ENCODE results near the gene MRPL32. TPM values are rescaled to one million over a fixed set of nuclear protein-coding genes. Genes with fewer than 3 reads are reported as not detected.

The MRPL32 gene
- total RNA-seq, 8 experiments from 2014 or later: 49.4 to 95.6 (median 76.1) TPM

GRCh38 chr7:42911454-42912447 is 20.4 kb upstream of the MRPL32 start, which contains the start of gene C7orf25:
Gene C7orf25, minus strand, starts transcription at chr7:42912070. Its CDS starts 1,170 bp downstream, at chr7:42910900.
- ATAC-seq (replicated peaks in 6 of 8): peak; percentile 80 to 94 (median 94)

GRCh38 chr7:42913591-42913990 is 18.6 kb upstream of the MRPL32 start:
- ATAC-seq (replicated peaks in 6 of 8): no peak
- H3K4me3 ChIP-seq: no peak overlapping the region
- H3K4me1 ChIP-seq (replicated peaks in 1 of 2): peaks cover 6 to 9% of the 10 kb centered on the region in 2 donors
- no peak overlapping the region for H3K27ac ChIP-seq
- in situ Hi-C loops (cut with MboI; ENCODE audit: low pct_unique_long_range_greater_than_20kb in 2 of 9, low sequenced_read_pairs in 9 of 9, unreplicated experiment in 9 of 9): no loop called here
- WGBS, 10 experiments: 46 to 88% (median 74%) methylated on average over 2 of the region's 2 CpGs

More at GRCh38 chr7:42911454-42912447, 20.4 kb upstream of the MRPL32 start, which contains the start of gene C7orf25:
- H3K4me1 ChIP-seq (replicated peaks in 1 of 2): peaks cover 6 to 9% of the 10 kb centered on the region in 2 donors
- 0 to 2% (median 0%) methylated on average over 1 to 17 of the region's 95 CpGs; no CpG with 5 or more reads in 3 of the 10 experiments for WGBS, 10 experiments
- in situ Hi-C loops (cut with MboI; ENCODE audit: low pct_unique_long_range_greater_than_20kb in 2 of 9, low sequenced_read_pairs in 9 of 9, unreplicated experiment in 9 of 9): no loop called here
- peak within 1 kb of the TSS; percentile 63 to 80 (median 69) for H3K4me3 ChIP-seq
- peak within 1 kb of the TSS; percentile 77 to 84 for H3K27ac ChIP-seq

- in situ Hi-C loops (cut with MboI; ENCODE audit: low pct_unique_long_range_greater_than_20kb in 2 of 9, low sequenced_read_pairs in 9 of 9, unreplicated experiment in 9 of 9): no loop called here
Measured at GRCh38 chr7:42914009-42914408, 18.2 kb upstream of the MRPL32 start.

GRCh38 chr7:42914421-42915045 is 17.6 kb upstream of the MRPL32 start:
- ATAC-seq (replicated peaks in 6 of 8): peak in 1 of 8 experiments; percentile 40
- Histone ChIP-seq H3K27ac (no peak overlapping the region), H3K4me1 (replicated peaks in 1 of 2) (peaks cover 6 to 9% of the 10 kb centered on the region in 2 donors), H3K4me3 (no peak overlapping the region)
- WGBS, 10 experiments: 22 to 82% (median 67%) methylated on average over 3 to 5 of the region's 5 CpGs
- in situ Hi-C loops (cut with MboI; ENCODE audit: low pct_unique_long_range_greater_than_20kb in 2 of 9, low sequenced_read_pairs in 9 of 9, unreplicated experiment in 9 of 9): no loop called here

More at GRCh38 chr7:42914009-42914408, 18.2 kb upstream of the MRPL32 start:
- Histone ChIP-seq H3K4me3 (no peak overlapping the region), H3K4me1 (replicated peaks in 1 of 2) (peaks cover 6 to 9% of the 10 kb centered on the region in 2 donors), H3K27ac (no peak overlapping the region)
- no peak for ATAC-seq (replicated peaks in 6 of 8)
- 38 to 100% (median 73%) methylated on average over 2 to 6 of the region's 6 CpGs; no CpG with 5 or more reads in 3 of the 10 experiments for WGBS, 10 experiments

- in situ Hi-C loops (cut with MboI; ENCODE audit: low pct_unique_long_range_greater_than_20kb in 2 of 9, low sequenced_read_pairs in 9 of 9, unreplicated experiment in 9 of 9): no loop called here
- no peak for ATAC-seq (replicated peaks in 6 of 8)
- WGBS, 10 experiments: 11 to 100% (median 88%) methylated on average over 1 of the region's 1 CpG; no CpG with 5 or more reads in 1 of the 10 experiments
- Histone ChIP-seq H3K27ac (no peak overlapping the region), H3K4me3 (no peak overlapping the region), H3K4me1 (replicated peaks in 1 of 2) (peaks cover 6 to 9% of the 10 kb centered on the region in 2 donors)
Measured at GRCh38 chr7:42915356-42915755, 16.8 kb upstream of the MRPL32 start.

- WGBS, 10 experiments: 92 to 100% (median 97%) methylated on average over 2 to 3 of the region's 3 CpGs
- H3K4me3 ChIP-seq: no peak overlapping the region
- in situ Hi-C loops (cut with MboI; ENCODE audit: low pct_unique_long_range_greater_than_20kb in 2 of 9, low sequenced_read_pairs in 9 of 9, unreplicated experiment in 9 of 9): no loop called here
- no peak for ATAC-seq (replicated peaks in 6 of 8)
- no peaks in the 10 kb centered on the region for H3K4me1 ChIP-seq (replicated peaks in 1 of 2)
- no peak overlapping the region for H3K27ac ChIP-seq
Measured at GRCh38 chr7:42922017-42922753, 10.0 kb upstream of the MRPL32 start.

GRCh38 chr7:42924223-42924838 is 7.8 kb upstream of the MRPL32 start:
- in situ Hi-C loops (cut with MboI; ENCODE audit: low pct_unique_long_range_greater_than_20kb in 2 of 9, low sequenced_read_pairs in 9 of 9, unreplicated experiment in 9 of 9): no loop called here
- ATAC-seq (replicated peaks in 6 of 8): peak in 1 of 8 experiments; percentile 81
- no peak overlapping the region for H3K27ac ChIP-seq
- no peak overlapping the region for H3K4me3 ChIP-seq
- no peaks in the 10 kb centered on the region for H3K4me1 ChIP-seq (replicated peaks in 1 of 2)
- 74 to 100% (median 100%) methylated on average over 2 to 5 of the region's 5 CpGs for WGBS, 10 experiments

GRCh38 chr7:42925630-42926029 is 6.5 kb upstream of the MRPL32 start:
- no peak for ATAC-seq (replicated peaks in 6 of 8)
- in situ Hi-C loops (cut with MboI; ENCODE audit: low pct_unique_long_range_greater_than_20kb in 2 of 9, low sequenced_read_pairs in 9 of 9, unreplicated experiment in 9 of 9): loop anchor here in 5 of 9 experiments (25.0 kb wide), 4 partner anchors 187 to 912 kb away; partner anchors contain the start of gene HECW1 (in 1 of the 5)
- H3K4me1 ChIP-seq (replicated peaks in 1 of 2): peaks cover 3 to 5% of the 10 kb centered on the region in 2 donors
- H3K27ac ChIP-seq: no peak overlapping the region
- no peak overlapping the region for H3K4me3 ChIP-seq
- WGBS, 10 experiments: 83 to 100% (median 100%) methylated on average over 1 of the region's 1 CpG; no CpG with 5 or more reads in 4 of the 10 experiments

- no peak for ATAC-seq (replicated peaks in 6 of 8)
- H3K4me1 ChIP-seq (replicated peaks in 1 of 2): peaks cover 8 to 10% of the 10 kb centered on the region in 2 donors
- 82 to 100% (median 96%) methylated on average over 2 to 5 of the region's 5 CpGs for WGBS, 10 experiments
- H3K27ac ChIP-seq: no peak overlapping the region
- in situ Hi-C loops (cut with MboI; ENCODE audit: low pct_unique_long_range_greater_than_20kb in 2 of 9, low sequenced_read_pairs in 9 of 9, unreplicated experiment in 9 of 9): loop anchor here in 5 of 9 experiments (25.0 kb wide), 4 partner anchors 186 to 911 kb away; partner anchors contain the start of gene HECW1 (in 1 of the 5)
- no peak overlapping the region for H3K4me3 ChIP-seq
Measured at GRCh38 chr7:42926204-42926603, 6.0 kb upstream of the MRPL32 start.

- H3K4me1 ChIP-seq (replicated peaks in 1 of 2): peaks cover 12 to 14% of the 10 kb centered on the region in 2 donors
- in situ Hi-C loops (cut with MboI; ENCODE audit: low pct_unique_long_range_greater_than_20kb in 2 of 9, low sequenced_read_pairs in 9 of 9, unreplicated experiment in 9 of 9): loop anchor here in 5 of 9 experiments (25.0 kb wide), 4 partner anchors 184 to 909 kb away; partner anchors contain the start of gene HECW1 (in 1 of the 5)
- 42 to 100% (median 80%) methylated on average over 1 to 3 of the region's 3 CpGs; no CpG with 5 or more reads in 1 of the 10 experiments for WGBS, 10 experiments
- no peak overlapping the region for H3K4me3 ChIP-seq
- no peak overlapping the region for H3K27ac ChIP-seq
- no peak for ATAC-seq (replicated peaks in 6 of 8)
Measured at GRCh38 chr7:42928754-42929153, 3.4 kb upstream of the MRPL32 start.

- H3K4me3 ChIP-seq: no peak overlapping the region
- WGBS, 10 experiments: 50 to 100% (median 67%) methylated on average over 1 to 3 of the region's 3 CpGs; no CpG with 5 or more reads in 1 of the 10 experiments
- in situ Hi-C loops (cut with MboI; ENCODE audit: low pct_unique_long_range_greater_than_20kb in 2 of 9, low sequenced_read_pairs in 9 of 9, unreplicated experiment in 9 of 9): loop anchor here in 5 of 9 experiments (25.0 kb wide), 4 partner anchors 183 to 908 kb away; partner anchors contain the start of gene HECW1 (in 1 of the 5)
Measured at GRCh38 chr7:42929449-42929848, 2.7 kb upstream of the MRPL32 start.

More at GRCh38 chr7:42929449-42929848, 2.7 kb upstream of the MRPL32 start:
- H3K27ac ChIP-seq: no peak overlapping the region
- peaks cover 12 to 15% of the 10 kb centered on the region in 2 donors for H3K4me1 ChIP-seq (replicated peaks in 1 of 2)
- no peak for ATAC-seq (replicated peaks in 6 of 8)

Data from motor neuron (in vitro differentiated cells).